ENCODE results near the gene NFYC. TPM values are rescaled to one million over a fixed set of nuclear protein-coding genes. Genes with fewer than 3 reads are reported as not detected.

Gene NFYC
- total RNA-seq, 1 donor from 2014 or later: 26.8 TPM

- no peak for DNase-seq (ENCODE audit: low spot score)
- ATAC-seq: no peak
These were observed 102.5 kb downstream of the NFYC start for GRCh38 chr1:40794048-40794447.

DNA sequence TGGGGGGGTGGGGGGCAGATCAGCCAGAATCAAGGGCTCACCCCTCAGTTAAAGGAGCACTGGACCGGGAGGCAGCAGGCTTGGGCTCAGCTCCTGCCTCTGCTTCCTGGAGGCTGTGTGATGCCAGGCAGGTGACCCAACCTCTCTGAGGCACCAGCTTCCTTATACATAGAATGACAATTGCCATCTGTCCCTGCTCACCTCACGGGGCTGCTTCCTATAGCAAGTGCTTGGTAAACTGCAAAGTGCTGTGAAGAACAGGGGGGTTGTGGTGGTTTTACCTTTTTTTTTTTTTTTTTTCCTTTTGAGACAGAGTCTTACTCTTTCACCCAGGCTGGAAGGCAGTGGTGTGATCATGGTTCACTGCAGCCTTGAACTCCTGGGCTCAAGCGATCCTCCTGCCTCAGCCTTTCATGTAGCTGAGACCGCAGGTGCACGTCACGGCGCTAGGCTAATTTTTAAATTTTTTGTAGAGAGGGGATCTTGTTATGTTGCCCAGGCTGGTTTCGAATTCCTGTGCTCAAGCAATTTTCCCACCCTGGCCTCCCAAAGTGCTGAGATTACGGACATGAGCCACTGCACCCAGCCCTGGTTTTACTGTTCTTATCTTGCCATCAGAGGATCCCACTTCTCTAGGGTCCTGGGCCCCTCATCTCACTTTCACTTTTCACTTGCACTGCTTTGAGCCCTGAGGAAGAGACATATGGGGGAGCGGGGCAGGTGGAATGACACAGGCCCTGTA lies 103.6 kb downstream of the NFYC start:
- DNase-seq (ENCODE audit: low spot score) (no peak), ATAC-seq (no peak)

- DNase-seq (ENCODE audit: low spot score) (no peak), ATAC-seq (no peak)
These were observed 104.5 kb downstream of the NFYC start for GRCh38 chr1:40795811-40796586.

DNA sequence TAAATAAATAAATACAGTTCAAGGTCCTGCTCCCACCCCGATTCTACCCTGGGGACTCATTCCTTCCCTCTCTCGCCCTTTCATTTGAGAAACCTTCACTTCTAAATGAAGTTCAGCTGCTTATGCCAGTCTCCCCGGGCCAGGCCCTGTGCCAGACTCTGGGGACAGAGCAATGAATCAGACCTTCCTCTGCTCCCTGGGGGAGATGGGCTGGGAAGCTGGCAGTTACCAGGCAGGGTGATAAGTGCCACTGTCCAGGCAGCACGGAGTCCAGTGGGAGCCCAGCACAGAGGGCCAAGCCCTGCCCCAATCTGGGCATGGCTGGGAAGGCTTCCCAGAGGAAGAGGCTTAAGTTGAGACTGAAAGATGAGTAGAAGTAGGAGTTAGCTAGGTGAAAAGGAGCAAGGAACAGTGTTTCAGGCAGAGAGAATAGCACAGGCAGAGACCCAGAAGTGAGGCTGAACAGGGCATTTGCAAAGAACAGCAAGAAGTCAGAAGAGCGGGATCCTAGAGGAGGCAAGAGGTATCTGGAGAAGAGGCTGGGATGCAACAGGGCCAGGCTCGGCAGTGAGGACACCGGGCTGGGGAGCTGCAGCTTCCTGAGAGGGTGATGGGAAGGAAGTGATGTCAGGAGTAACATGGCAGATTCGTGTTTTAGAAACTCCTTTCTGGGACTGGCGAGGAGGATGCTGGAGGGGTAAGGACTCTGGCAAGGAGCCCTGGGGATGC lies 105.6 kb downstream of the NFYC start:
- ATAC-seq (peak; percentile 13), DNase-seq (ENCODE audit: low spot score) (no peak)

GRCh38 chr1:40797668-40798010 lies 106.1 kb downstream of the NFYC start:
- no peak for ATAC-seq
- no peak for DNase-seq (ENCODE audit: low spot score)

- DNase-seq (ENCODE audit: low spot score) (no peak), ATAC-seq (no peak)
These were observed 107.1 kb downstream of the NFYC start for GRCh38 chr1:40798366-40799281.

- ATAC-seq: peak; percentile 71
- peak; percentile 72 for DNase-seq (ENCODE audit: low spot score)
These were observed 107.9 kb downstream of the NFYC start for GRCh38 chr1:40799351-40799867.

DNA sequence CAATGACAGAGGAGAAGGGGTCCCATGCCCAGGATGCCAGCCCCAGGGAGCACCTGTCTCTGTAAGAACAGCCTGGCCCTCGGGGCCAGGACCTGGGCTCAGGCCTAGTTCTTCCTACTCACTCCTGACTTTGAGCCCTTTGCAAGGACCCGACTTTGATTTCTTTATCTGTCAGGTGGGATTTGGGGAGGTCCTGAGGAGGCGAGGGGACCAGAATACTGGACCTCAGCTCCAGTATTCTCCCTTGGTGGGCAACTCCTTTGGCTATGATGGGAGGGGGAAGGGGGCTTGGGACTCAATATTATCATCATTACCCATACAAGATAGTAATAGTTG lies 110.2 kb downstream of the NFYC start:
- no peak for DNase-seq (ENCODE audit: low spot score)
- ATAC-seq: no peak

- DNase-seq (ENCODE audit: low spot score) (peak; percentile 76), ATAC-seq (peak; percentile 89)
These were observed 110.7 kb downstream of the NFYC start for GRCh38 chr1:40802078-40802741.

DNA sequence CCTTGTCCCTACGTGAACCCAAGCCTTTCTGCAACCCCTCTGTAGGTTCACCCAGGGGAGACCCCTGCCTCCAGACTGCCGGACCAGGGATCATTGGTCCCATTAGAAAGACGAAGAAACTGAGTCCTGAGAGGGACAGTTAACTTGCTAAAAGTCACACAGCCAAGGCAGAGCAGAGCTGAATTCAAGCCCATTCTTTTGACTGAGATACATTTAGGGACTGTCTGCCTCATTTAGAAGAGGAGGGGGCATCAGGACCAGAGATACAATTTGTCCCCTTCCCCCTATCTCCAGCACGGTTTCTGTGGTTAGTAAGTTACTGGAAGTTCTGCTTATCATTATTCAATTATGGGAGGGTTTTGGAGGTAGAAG lies 111.2 kb downstream of the NFYC start:
- no peak for ATAC-seq
- DNase-seq (ENCODE audit: low spot score): no peak

GRCh38 chr1:40803447-40803846 lies 111.9 kb downstream of the NFYC start:
- DNase-seq (ENCODE audit: low spot score) (no peak), ATAC-seq (no peak)

- ATAC-seq (no peak), DNase-seq (ENCODE audit: low spot score) (no peak)
These were observed 112.4 kb downstream of the NFYC start for GRCh38 chr1:40803902-40804301.

DNA sequence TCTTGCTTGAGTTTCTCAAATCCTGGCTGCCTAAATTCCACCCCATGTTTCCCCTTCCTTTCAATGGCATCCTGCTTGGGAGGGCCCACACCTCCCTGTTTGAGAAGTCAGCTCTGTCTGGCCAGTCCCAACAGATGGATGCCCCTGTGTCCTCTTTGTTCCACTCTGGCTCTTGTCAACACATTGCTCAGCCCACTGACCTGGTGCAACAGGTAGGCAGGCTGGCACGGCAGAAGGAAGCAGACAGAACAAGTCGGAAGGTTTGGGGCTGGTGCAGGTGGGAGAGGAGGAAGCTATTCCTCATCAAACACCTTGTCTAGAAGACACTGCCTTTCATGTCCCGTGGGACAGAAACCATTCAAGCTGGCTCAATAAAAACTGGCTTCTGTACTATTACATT lies 114.7 kb downstream of the NFYC start:
- ATAC-seq (no peak), DNase-seq (ENCODE audit: low spot score) (no peak)

- DNase-seq (ENCODE audit: low spot score): no peak
- ATAC-seq: no peak
These were observed 115.5 kb downstream of the NFYC start for GRCh38 chr1:40806731-40807695.

DNA sequence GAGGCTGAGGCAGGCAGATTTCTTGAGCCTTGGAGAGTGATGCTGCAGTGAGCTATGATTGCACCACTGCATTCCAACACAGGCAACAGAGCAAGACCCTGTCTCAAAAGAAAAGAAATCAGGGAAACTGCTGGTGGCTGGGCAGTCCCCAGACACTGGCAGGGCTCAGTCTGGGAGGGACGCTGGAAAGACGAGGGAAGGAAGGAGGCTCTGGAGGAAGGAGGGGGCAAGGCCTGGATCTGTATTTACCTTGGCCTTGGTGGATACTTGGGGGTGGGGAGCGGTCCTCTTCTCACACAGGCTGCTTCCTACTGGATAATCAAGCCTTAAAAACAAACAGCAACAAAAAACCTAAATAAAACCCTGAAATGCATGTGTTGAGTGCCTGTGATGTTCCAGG lies 116.5 kb downstream of the NFYC start:
- no peak for ATAC-seq
- no peak for DNase-seq (ENCODE audit: low spot score)

DNA sequence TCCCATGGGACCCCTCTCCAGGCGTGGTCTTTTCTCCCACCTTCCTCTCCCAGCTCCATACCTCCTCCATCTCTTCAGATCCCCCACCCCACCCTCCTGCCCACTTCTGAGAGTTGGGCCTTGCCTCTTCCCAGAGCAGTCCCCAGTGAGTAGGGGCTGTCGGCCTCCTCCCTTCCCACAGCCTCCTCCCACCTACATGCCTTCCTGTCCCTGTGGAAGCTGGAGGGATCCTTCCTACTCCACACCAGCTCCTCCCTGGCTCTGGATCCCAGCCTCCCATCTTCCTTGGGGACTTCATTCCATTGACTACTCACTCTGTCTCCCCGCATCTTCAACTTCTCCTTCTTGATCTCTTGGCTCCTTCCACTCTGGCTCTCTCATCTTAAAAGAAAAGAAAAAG lies 116.9 kb downstream of the NFYC start:
- DNase-seq (ENCODE audit: low spot score) (no peak), ATAC-seq (no peak)

GRCh38 chr1:40808909-40809308 lies 117.4 kb downstream of the NFYC start:
- ATAC-seq (no peak), DNase-seq (ENCODE audit: low spot score) (no peak)

DNA sequence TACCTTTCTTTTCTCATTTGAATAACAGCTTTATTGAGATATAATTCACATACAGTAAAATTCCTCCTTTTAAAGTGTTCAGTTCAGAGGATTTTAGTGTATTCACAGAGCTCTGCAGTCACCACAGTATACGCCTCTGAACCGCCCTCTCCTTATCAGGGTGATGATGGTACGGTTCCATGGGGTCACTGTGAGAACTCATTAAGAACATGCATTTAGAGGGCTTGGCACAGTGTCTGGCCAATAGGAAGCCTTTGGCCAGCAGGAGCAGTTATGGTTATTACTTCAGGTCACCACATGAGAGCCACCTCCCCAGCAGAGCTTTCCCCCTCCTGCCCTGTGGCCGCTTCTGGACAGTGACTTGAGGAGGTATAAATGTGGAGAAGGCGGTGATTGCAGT lies 119.4 kb downstream of the NFYC start:
- ATAC-seq (no peak), DNase-seq (ENCODE audit: low spot score) (no peak)

- ATAC-seq (no peak), DNase-seq (ENCODE audit: low spot score) (no peak)
These were observed 123.9 kb downstream of the NFYC start for GRCh38 chr1:40815420-40815819.

Data from left lobe of liver (tissue), 2 donors.